ENCODE measurements around the gene QRICH2.
"Not testable (repeated sequence)": the region's sequence is repeated elsewhere in the genome, so short reads cannot be mapped to it uniquely, and the experiment has no call there.

QRICH2 gene

GRCh38 chr17:76326306-76326705 lies 18.2 kb upstream of the QRICH2 start:
- Histone ChIP-seq H3K27ac (ENCODE audit: low read depth, low read length) (no peak overlapping the region), H3K9ac (ENCODE audit: low read length) (no peak overlapping the region), H3K9me3 (ENCODE audit: control insufficient read depth, insufficient read depth, low read depth, low read length) (no peaks in the 10 kb centered on the region), H3K4me3 (ENCODE audit: low read depth, low read length) (no peak overlapping the region), H3K27me3 (ENCODE audit: control insufficient read depth, insufficient read depth, low read length) (no peaks in the 10 kb centered on the region), H3K4me1 (ENCODE audit: control insufficient read depth, insufficient read depth, low read length) (no peaks in the 10 kb centered on the region), H3K36me3 (ENCODE audit: control insufficient read depth, insufficient read depth, low read length) (peaks cover 63% of the 10 kb centered on the region)

GRCh38 chr17:76318586-76318985 lies 10.5 kb upstream of the QRICH2 start:
- H3K9ac ChIP-seq (ENCODE audit: low read length), result no peak overlapping the region
- no peak overlapping the region for H3K27ac ChIP-seq (ENCODE audit: low read depth, low read length)
- no peak overlapping the region for H3K4me3 ChIP-seq (ENCODE audit: low read depth, low read length)
- no peaks in the 10 kb centered on the region for H3K27me3 ChIP-seq (ENCODE audit: control insufficient read depth, insufficient read depth, low read length)
- no peaks in the 10 kb centered on the region for H3K4me1 ChIP-seq (ENCODE audit: control insufficient read depth, insufficient read depth, low read length)
- H3K36me3 ChIP-seq (ENCODE audit: control insufficient read depth, insufficient read depth, low read length), result peaks cover 35% of the 10 kb centered on the region
- H3K9me3 ChIP-seq (ENCODE audit: control insufficient read depth, insufficient read depth, low read depth, low read length), result no peaks in the 10 kb centered on the region

GRCh38 chr17:76317535-76317934 lies 9.5 kb upstream of the QRICH2 start:
- H3K27ac ChIP-seq (ENCODE audit: low read depth, low read length), result no peak overlapping the region
- no peak overlapping the region for H3K4me3 ChIP-seq (ENCODE audit: low read depth, low read length)
- no peak overlapping the region for H3K9ac ChIP-seq (ENCODE audit: low read length)
- no peaks in the 10 kb centered on the region for H3K27me3 ChIP-seq (ENCODE audit: control insufficient read depth, insufficient read depth, low read length)
- H3K36me3 ChIP-seq (ENCODE audit: control insufficient read depth, insufficient read depth, low read length), result peaks cover 36% of the 10 kb centered on the region
- H3K4me1 ChIP-seq (ENCODE audit: control insufficient read depth, insufficient read depth, low read length), result no peaks in the 10 kb centered on the region
- no peaks in the 10 kb centered on the region for H3K9me3 ChIP-seq (ENCODE audit: control insufficient read depth, insufficient read depth, low read depth, low read length)

- H3K4me3 ChIP-seq (ENCODE audit: low read depth, low read length), result no peak overlapping the region
- H3K27me3 ChIP-seq (ENCODE audit: control insufficient read depth, insufficient read depth, low read length), result no peaks in the 10 kb centered on the region
- no peaks in the 10 kb centered on the region for H3K9me3 ChIP-seq (ENCODE audit: control insufficient read depth, insufficient read depth, low read depth, low read length)
- H3K36me3 ChIP-seq (ENCODE audit: control insufficient read depth, insufficient read depth, low read length), result peaks cover 33% of the 10 kb centered on the region
- no peak overlapping the region for H3K27ac ChIP-seq (ENCODE audit: low read depth, low read length)
- H3K9ac ChIP-seq (ENCODE audit: low read length), result no peak overlapping the region
- H3K4me1 ChIP-seq (ENCODE audit: control insufficient read depth, insufficient read depth, low read length), result no peaks in the 10 kb centered on the region
Measured at GRCh38 chr17:76314392-76315227, 6.5 kb upstream of the QRICH2 start.

GRCh38 chr17:76312735-76313134 lies 4.7 kb upstream of the QRICH2 start:
- no peak overlapping the region for H3K4me3 ChIP-seq (ENCODE audit: low read depth, low read length)
- H3K27ac ChIP-seq (ENCODE audit: low read depth, low read length), result no peak overlapping the region
- H3K4me1 ChIP-seq (ENCODE audit: control insufficient read depth, insufficient read depth, low read length), result no peaks in the 10 kb centered on the region
- peaks cover 28% of the 10 kb centered on the region for H3K36me3 ChIP-seq (ENCODE audit: control insufficient read depth, insufficient read depth, low read length)
- no peak overlapping the region for H3K9ac ChIP-seq (ENCODE audit: low read length)
- no peaks in the 10 kb centered on the region for H3K9me3 ChIP-seq (ENCODE audit: control insufficient read depth, insufficient read depth, low read depth, low read length)
- no peaks in the 10 kb centered on the region for H3K27me3 ChIP-seq (ENCODE audit: control insufficient read depth, insufficient read depth, low read length)

GRCh38 chr17:76309461-76309860 lies 1.4 kb upstream of the QRICH2 start:
- Histone ChIP-seq H3K4me1 (ENCODE audit: control insufficient read depth, insufficient read depth, low read length) (no peaks in the 10 kb centered on the region), H3K36me3 (ENCODE audit: control insufficient read depth, insufficient read depth, low read length) (peaks cover 30% of the 10 kb centered on the region)

GRCh38 chr17:76307299-76307965 lies 644 bp downstream of the QRICH2 start:
- Histone ChIP-seq H3K27ac (ENCODE audit: low read depth, low read length) (no peak overlapping the region), H3K27me3 (ENCODE audit: control insufficient read depth, insufficient read depth, low read length) (no peaks in the 10 kb centered on the region), H3K4me1 (ENCODE audit: control insufficient read depth, insufficient read depth, low read length) (no peaks in the 10 kb centered on the region), H3K9me3 (ENCODE audit: control insufficient read depth, insufficient read depth, low read depth, low read length) (no peaks in the 10 kb centered on the region), H3K4me3 (ENCODE audit: low read depth, low read length) (no peak overlapping the region), H3K9ac (ENCODE audit: low read length) (no peak overlapping the region), H3K36me3 (ENCODE audit: control insufficient read depth, insufficient read depth, low read length) (peaks cover 17% of the 10 kb centered on the region; the same call in 1 of the 2 replicates)

More at GRCh38 chr17:76309461-76309860, 1.4 kb upstream of the QRICH2 start:
- Histone ChIP-seq H3K9ac (ENCODE audit: low read length) (no peak overlapping the region), H3K27ac (ENCODE audit: low read depth, low read length) (no peak overlapping the region), H3K4me3 (ENCODE audit: low read depth, low read length) (no peak overlapping the region), H3K27me3 (ENCODE audit: control insufficient read depth, insufficient read depth, low read length) (no peaks in the 10 kb centered on the region), H3K9me3 (ENCODE audit: control insufficient read depth, insufficient read depth, low read depth, low read length) (no peaks in the 10 kb centered on the region)

- not testable (repeated sequence) for H3K36me3 ChIP-seq (ENCODE audit: control insufficient read depth, insufficient read depth, low read length); H3K4me3 ChIP-seq (ENCODE audit: low read depth, low read length); H3K9ac ChIP-seq (ENCODE audit: low read length); H3K27me3 ChIP-seq (ENCODE audit: control insufficient read depth, insufficient read depth, low read length); H3K9me3 ChIP-seq (ENCODE audit: control insufficient read depth, insufficient read depth, low read depth, low read length); H3K4me1 ChIP-seq (ENCODE audit: control insufficient read depth, insufficient read depth, low read length); H3K27ac ChIP-seq (ENCODE audit: low read depth, low read length)
Measured at GRCh38 chr17:76305135-76305454, 3.0 kb downstream of the QRICH2 start.

GRCh38 chr17:76304226-76305134 lies 3.6 kb downstream of the QRICH2 start:
- Histone ChIP-seq H3K4me1 (ENCODE audit: control insufficient read depth, insufficient read depth, low read length) (no peaks in the 10 kb centered on the region), H3K4me3 (ENCODE audit: low read depth, low read length) (no peak overlapping the region), H3K27ac (ENCODE audit: low read depth, low read length) (no peak overlapping the region), H3K36me3 (ENCODE audit: control insufficient read depth, insufficient read depth, low read length) (peaks cover 7% of the 10 kb centered on the region; the same call in 1 of the 2 replicates), H3K9ac (ENCODE audit: low read length) (no peak overlapping the region), H3K27me3 (ENCODE audit: control insufficient read depth, insufficient read depth, low read length) (no peaks in the 10 kb centered on the region), H3K9me3 (ENCODE audit: control insufficient read depth, insufficient read depth, low read depth, low read length) (no peaks in the 10 kb centered on the region)

- Histone ChIP-seq H3K27ac (ENCODE audit: low read depth, low read length) (no peak overlapping the region), H3K9me3 (ENCODE audit: control insufficient read depth, insufficient read depth, low read depth, low read length) (no peaks in the 10 kb centered on the region), H3K4me1 (ENCODE audit: control insufficient read depth, insufficient read depth, low read length) (no peaks in the 10 kb centered on the region), H3K4me3 (ENCODE audit: low read depth, low read length) (no peak overlapping the region), H3K27me3 (ENCODE audit: control insufficient read depth, insufficient read depth, low read length) (no peaks in the 10 kb centered on the region), H3K9ac (ENCODE audit: low read length) (no peak overlapping the region), H3K36me3 (ENCODE audit: control insufficient read depth, insufficient read depth, low read length) (peaks cover 5% of the 10 kb centered on the region; the same call in 1 of the 2 replicates)
Measured at GRCh38 chr17:76297436-76297835, 10.6 kb downstream of the QRICH2 start.

Data from HUES6 (cell line).